Stimulated activated CD4-positive, alpha-beta T cell treated with anti-CD3 and anti-CD28 coated beads, Interleukin-4, amount 100 ng/mL, for 4 hours (primary cell): ENCODE measurements around the gene RCAN2.
"Not testable (repeated sequence)": the region's sequence is repeated elsewhere in the genome, so short reads cannot be mapped to it uniquely, and the experiment has no call there.

Experiments
- DNase-seq, 2 experiments: peaks; one replicate each; pipeline ENCODE4 v3.0.0-alpha.2; 2020

The RCAN2 gene

DNA sequence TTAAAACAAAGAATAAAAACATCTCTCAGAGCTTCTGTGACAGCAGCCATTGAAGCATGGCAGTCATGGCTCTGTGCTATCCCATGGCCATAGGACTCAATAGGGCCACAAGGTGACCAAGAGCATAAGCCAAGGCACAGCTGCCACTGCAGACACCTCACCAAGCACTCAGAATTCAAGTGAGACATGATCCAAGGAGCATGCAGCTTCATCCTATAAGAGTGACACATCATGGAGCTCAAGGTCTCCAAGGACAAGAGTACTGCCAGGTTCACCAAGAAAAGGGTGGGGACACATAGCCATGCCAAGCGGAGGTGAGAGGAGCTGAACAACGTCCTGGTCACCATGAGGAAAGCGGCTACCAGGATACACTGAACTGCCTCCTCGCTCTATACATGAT is 53.0 kb downstream of the RCAN2 start:
- DNase-seq = no peak

DNA sequence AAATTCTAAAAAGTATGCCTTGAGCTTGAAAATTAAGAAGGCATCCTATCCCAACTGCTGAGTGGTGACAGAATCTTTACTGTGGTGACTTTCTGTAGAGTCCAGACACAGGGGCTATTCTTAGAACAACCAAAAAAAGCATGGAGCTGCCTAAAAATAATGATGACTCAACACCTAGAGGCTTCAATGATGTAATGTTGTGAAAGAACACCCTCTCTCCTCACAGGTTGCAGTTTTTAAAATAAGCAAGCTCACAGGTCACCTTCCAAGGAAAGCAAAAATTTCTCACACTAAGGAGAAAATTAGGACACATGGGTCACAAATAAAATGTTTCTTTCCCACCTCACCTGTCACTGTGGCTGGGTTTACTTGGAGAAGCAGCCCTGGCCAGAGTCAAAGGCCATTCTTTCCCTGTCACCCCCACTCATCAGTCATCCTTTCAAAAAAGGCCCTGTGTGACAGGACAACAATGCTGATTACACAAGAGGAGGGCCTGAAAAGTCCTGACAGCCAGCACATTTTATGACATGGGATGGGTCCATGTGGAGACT is 53.5 kb downstream of the RCAN2 start:
- no peak for DNase-seq

DNA sequence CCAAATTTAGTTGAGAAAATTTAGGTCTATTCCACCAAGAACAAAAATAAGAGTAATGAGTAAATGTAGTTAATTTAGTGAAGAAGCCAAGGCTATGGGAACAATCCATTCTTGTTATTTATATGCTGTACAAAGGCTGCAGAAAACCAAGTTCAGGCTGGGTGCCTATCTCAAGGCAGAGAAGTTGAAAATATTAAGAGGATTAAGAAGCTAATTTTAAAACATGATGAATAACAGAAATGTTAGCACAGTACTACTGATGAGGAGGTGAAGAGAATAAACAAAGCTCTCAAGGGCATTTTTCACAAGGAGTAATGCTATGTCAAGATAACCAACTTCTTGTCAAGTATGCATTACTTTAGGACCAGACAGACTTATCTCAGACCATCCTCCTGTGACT is 68.6 kb downstream of the RCAN2 start:
- DNase-seq = no peak

GRCh38 chr6:46421939-46422338 is 69.3 kb downstream of the RCAN2 start:
- DNase-seq = no peak

DNA sequence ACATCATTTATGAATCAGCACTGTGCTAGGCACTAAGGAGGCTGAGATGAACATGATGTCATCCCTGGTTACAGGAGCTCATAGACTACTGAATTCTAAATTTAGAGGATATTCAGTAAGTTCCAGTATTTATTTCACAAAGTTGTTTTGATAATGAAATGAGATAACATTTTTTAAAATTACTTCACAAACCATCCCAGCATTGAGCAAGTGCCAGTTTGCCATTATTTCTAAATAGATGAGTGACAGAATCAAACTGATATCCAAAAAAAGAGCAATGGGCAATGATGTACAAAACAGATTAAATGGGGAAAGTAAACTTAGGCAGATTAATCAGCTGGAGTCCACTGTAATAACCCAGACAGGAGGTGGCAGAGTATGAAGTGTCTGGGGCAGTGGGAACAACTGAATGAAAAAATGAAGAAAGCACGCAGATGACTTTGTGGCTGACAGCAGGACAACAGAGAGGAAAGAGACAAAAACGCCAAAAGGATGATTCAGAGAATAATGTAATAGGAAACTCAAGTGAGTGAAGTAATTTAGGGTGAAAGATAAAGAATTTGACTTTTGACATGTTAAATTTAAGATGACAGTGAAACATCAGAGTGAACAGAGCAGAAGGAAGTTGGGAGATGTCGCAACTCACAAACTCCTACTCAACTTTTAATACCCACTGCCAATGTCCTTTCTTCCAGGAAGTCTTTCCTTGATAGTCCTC is 70.2 kb downstream of the RCAN2 start:
- DNase-seq = no peak

- DNase-seq = no peak
Measured at GRCh38 chr6:46419576-46420002, 71.7 kb downstream of the RCAN2 start.

DNA sequence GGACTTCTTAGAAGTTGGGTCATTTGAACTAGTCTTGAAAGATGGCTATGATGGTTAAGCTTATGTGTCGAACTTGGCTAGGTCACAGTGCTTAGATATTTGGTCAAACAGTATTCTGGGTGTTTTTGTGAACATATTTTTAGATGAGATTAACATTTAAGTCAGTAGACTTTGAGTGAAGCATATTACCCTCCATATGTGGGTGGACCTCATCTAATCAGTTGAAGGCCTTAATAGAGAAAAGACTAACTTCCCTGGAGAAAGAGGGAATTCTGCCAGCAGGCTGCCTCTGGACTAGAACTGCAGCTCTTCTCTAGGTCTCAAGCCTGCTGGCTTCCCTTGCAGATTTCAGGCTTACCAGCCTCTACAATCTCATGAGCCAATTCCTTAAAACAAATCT is 76.9 kb downstream of the RCAN2 start:
- no peak for DNase-seq

GRCh38 chr6:46412662-46413061 is 78.6 kb downstream of the RCAN2 start:
- no peak for DNase-seq

DNA sequence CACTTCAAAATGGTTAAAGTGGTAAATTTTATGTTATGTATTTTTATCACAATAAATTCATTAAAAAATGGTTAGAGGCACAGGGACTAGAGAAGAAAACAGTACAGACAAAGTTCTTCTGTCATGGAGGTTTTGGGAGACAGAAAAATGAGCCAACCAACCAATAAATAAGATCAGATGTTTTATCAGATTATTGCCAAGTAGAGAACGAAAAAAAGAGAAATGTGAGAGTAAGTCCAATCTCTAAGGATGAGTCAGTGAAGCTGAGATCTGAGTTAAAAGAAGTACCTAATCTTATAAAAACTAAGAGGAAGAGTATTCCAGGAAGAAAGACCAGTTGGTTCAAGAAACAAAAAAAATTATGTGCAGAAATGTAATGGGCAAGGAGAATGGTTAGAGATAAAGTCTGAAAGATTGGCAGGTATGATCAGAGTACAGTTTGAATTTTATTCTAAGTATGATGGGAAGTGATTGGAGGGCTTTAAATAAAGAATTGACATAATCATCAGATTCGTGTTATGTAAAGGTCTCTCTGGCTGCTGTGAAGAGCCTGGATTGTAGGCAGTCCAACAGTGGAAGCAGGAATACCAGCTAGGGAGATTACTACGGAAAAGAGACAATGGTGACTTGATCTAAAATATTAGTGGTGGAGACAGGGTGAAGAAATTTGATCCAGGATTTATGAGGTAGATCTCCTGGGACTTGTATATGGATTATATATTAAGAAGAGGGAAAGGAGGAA is 79.6 kb downstream of the RCAN2 start:
- DNase-seq = no peak

GRCh38 chr6:46410334-46410953 is 80.8 kb downstream of the RCAN2 start:
- DNase-seq = no peak

DNA sequence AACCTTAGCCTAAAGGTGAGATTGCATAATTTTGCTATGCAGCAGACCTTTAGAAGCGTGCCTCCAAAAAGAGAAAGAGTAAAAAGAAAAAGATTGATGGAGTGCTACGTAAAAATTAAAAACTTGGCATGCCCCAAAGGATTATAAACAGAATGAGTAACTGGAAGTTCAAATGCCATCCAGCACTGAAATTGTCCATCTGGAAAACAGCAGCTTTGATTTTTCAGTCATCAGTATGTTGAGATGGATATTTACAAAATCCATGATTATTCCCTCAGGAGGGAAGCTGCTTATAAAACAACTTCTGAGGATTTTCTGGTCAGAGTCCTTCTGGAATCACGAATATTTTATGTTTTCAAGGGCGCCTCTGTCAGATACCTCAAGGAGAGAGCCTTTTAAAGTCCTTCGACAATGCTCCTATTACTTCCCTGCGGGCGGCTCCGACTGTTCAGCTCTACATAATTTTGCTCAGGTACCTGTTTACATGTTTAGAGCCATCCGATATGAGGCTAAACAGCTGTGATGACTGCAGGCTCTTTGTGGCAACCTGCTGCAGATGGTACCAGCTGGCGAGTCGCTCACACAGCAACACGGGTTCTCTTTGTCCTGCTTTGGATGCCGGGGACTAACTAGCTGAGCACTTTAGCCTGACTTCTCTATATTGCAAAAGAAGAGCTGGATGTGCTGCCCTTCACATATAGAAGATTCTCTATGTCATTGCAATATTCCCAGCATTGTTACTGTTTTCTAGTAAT is 83.3 kb downstream of the RCAN2 start:
- no peak for DNase-seq

DNA sequence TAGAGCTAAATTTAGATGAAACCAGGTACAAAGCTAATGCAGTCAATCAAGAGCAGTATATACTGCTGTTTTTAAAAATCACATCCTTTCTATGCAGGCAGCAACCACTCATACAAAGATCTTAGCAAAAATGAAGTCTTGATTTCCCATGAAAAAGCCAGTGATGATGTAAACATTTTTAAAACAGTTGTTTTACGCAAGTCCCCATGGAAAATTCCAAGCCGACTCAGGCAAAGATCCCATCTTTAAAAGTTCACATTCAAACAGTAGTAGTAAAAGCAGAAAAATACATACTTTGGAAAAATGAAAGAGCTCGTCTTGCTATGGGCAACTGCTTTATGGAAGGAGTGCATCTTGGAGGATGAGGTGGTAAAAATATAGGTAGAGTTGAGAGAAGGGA is 84.0 kb downstream of the RCAN2 start:
- no peak for DNase-seq

GRCh38 chr6:46405620-46406180 is 85.5 kb downstream of the RCAN2 start:
- not testable (repeated sequence) for DNase-seq

DNA sequence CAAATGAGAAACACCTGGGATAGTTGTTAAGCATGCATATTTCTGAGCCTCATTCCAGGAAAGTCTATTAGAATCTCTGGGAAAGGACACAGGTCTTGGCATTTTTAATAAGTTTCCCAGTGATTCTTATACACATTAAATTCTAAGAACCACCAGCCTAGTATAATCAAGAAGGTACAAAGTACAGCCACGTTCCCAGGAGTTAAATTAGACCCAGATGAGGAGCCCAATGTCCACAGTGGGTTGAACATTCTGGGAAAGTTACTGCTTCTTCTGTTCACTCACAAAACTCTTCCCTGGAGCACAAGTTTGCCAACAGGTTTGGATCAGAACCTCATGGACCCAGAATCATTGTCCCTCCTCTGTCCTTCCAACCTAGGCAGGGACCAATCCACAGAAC is 90.4 kb downstream of the RCAN2 start:
- no peak for DNase-seq

GRCh38 chr6:46395530-46395929 is 95.7 kb downstream of the RCAN2 start:
- DNase-seq = no peak

DNA sequence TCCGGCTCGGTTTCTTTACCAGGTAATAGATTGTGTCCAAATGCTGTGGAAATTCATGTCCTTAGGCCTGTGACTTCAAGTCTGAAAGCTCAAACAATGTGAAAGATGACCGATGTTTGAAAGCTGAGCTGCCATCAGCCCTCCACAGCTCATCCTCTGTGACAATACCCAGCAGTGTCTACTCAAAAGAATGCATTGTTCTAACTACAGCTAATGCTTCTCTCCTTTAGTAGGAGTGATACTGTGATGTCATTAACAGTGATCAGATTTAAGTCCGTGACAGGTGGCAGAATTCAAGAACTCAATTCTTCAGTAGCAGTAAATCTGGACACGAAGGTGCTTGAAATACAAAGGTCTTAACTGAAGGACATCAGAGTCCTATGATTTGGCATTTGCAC is 97.3 kb downstream of the RCAN2 start:
- no peak for DNase-seq

DNA sequence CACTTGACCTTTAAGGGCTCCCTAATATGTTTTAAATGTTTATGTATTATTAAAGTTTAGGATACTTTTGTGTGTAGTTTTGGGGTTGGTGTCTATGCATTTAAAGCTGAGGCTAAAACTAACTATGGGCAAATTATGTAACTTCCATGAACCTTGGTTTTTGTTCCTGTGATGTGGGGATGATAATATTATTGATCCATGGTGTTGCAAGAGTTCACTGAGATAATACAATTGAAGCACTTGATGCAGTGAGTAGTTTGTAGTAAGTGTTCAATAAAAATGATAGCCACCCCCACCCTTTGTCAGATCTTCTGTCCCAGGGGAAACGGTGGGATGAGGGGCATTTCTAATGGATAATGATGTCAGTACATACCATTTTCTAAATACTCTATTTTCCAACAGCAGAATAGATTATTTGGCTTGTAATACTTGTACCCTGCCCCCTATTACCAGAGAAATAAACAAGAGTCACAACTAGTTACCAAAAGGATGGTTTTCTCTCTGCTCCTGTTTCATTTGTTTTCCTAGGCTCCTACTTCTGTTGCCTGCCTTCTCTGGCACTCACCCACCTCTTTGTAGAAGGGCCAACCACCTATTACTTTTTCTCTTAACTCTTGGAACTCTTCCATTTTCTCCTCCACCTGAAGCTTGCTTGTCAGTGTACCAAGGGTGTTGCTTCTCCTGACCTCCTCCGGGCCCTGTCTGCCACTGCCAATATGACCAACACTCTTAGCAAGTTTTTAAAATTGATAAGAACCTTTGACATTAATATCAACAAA is 97.9 kb downstream of the RCAN2 start:
- DNase-seq = no peak

GRCh38 chr6:46392294-46392693 is 99.0 kb downstream of the RCAN2 start:
- no peak for DNase-seq

DNA sequence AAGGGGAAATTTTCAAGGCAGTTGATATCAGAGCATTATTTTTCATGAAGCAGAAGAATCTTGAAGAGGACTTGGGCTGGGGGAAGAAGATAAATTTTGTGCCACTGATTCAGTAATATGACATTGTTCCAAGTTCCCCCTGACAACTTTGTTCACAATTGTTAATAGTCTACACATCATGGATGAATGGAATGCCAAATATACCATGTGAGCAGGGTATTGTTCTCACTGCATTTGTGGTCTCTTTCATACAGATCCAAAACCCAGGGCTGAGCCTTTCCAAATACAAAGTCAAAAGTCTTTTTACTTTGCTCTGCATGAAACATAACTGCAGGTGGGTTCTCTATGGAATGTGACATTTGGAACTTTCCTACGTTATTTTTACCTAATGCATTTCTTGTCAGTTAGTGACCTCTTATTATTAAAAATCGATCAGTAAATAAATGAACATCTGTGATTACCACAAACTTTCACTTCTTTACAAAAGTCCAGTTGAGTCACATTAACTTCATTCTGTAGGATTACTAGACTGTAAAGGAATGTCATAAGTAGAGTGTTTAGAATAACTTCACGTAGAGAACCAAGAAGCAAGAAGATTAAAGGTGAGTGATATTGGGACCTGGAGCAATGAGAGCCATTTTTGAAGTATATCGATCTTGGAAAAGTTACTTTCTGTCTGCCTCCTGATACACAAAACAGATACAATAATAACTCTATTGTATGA is 100.9 kb downstream of the RCAN2 start:
- DNase-seq = no peak

DNA sequence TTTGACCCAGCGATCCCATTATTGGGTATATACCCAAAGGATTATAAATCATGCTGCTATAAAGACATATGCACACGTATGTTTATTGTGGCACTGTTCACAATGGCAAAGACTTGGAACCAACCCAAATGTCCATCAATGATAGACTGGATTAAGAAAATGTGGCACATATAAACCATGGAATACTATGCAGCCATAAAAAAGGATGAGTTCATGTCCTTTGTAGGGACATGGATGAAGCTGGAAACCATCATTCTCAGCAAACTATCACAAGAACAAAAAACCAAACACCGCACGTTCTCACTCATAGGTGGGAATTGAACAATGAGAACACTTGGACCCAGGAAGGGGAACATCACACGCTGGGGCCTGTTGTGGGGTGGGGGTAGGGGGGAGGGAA is 103.5 kb downstream of the RCAN2 start:
- not testable (repeated sequence) for DNase-seq

GRCh38 chr6:46381579-46381978 is 109.7 kb downstream of the RCAN2 start:
- no peak for DNase-seq
